A549 (cell line): ENCODE results near the gene TNNT2.

Source experiments
- CTCF ChIP-seq: fragments of >200 bp; sonication (Bioruptor Twin); formaldehyde crosslinking; IDR thresholded peaks from 3 replicates; pipeline ENCODE4 v1.5.1; 2016
- EP300 ChIP-seq, 2 experiments: fragments of >200 bp; sonication (Bioruptor Twin); formaldehyde crosslinking; IDR thresholded peaks; 2 replicates in 1 of 2; 3 replicates in 1 of 2; pipeline ENCODE4 v1.6.1; 2016 to 2017
- FOSL2 ChIP-seq, 2 experiments: fragments of 450-650 bp in 1 of 2; fragments of >200 bp in 1 of 2; sonication (Bioruptor Twin) in 1 of 2; formaldehyde crosslinking; IDR thresholded peaks; 2 replicates each; pipeline versions ENCODE4 v1.5.0 to v1.6.1; 2016 to 2020; ENCODE audit warnings: mild to moderate bottlenecking in 1 of 2, moderate library complexity in 1 of 2
- HDAC2 ChIP-seq: fragments of 200-600 bp; sonication (generic); IDR thresholded peaks from 2 replicates; pipeline ENCODE4 v1.6.1; 2016
- JUN ChIP-seq, 2 experiments: fragments of >200 bp; sonication (Bioruptor Twin); formaldehyde crosslinking; IDR thresholded peaks; 2 replicates in 1 of 2; 3 replicates in 1 of 2; pipeline ENCODE4 v1.6.1; 2016 to 2017
- MAX ChIP-seq: IDR thresholded peaks from 2 replicates; pipeline ENCODE4 v1.6.1; 2012
- MYC ChIP-seq: IDR thresholded peaks from 2 replicates; pipeline ENCODE4 v1.6.1; 2012; ENCODE audit warnings: mild to moderate bottlenecking, inconsistent platforms, low read length, improper control_type of control experiment, borderline replicate concordance
- NR3C1 ChIP-seq: fragments of >200 bp; sonication (Bioruptor Twin); formaldehyde crosslinking; IDR thresholded peaks from 3 replicates; pipeline ENCODE4 v1.6.1; 2017
- POLR2A ChIP-seq: IDR thresholded peaks from 2 replicates; pipeline ENCODE4 v1.6.1; 2012; ENCODE audit warnings: mild to moderate bottlenecking, low read length
- REST ChIP-seq: fragments of 200-600 bp; sonication (generic); IDR thresholded peaks from 2 replicates; pipeline ENCODE4 v1.6.1; 2016; ENCODE audit warnings: antibody characterized with exemption, mild to moderate bottlenecking, moderate library complexity
- RNF2 ChIP-seq: fragments of 200-600 bp; sonication (generic); IDR thresholded peaks from 2 replicates; pipeline ENCODE4 v1.6.1; 2016; ENCODE audit warnings: low read depth, mild to moderate bottlenecking, antibody characterized with exemption, moderate library complexity, borderline replicate concordance
- SMC3 ChIP-seq: fragments of >200 bp; sonication (Bioruptor Twin); formaldehyde crosslinking; IDR thresholded peaks from 3 replicates; pipeline ENCODE4 v1.6.1; 2018; ENCODE audit warnings: inconsistent platforms
- USF2 ChIP-seq: fragments of 450-650 bp; IDR thresholded peaks from 2 replicates; pipeline ENCODE4 v1.6.1; 2014; ENCODE audit warnings: antibody characterized with exemption

- TF ChIP-seq MYC (no peak), CTCF (no peak), USF2 (no peak), SMC3 (no peak), NR3C1 (no peak), POLR2A (no peak), HDAC2 (no peak), EP300 (IDR thresholded peaks at IDR 0.05) (no peak), REST (no peak), MAX (no peak), RNF2 (no peak), JUN (IDR thresholded peaks at IDR 0.05) (no peak), FOSL2 (IDR thresholded peaks at IDR 0.05) (no peak), FOSL2 (CRISPR knock-in tag; IDR thresholded peaks at IDR 0.05) (no peak)
Measured at GRCh38 chr1:201403359-201403758, 25.9 kb upstream of the TNNT2 start.
